GM15510 (cell line): ENCODE measurements around the gene BIVM.
A peak's percentile ranks its signal among the peaks of the same experiment; 100 is the strongest.

Experiments
- POLR2A ChIP-seq: IDR thresholded peaks from 3 replicates; pipeline ENCODE4 v1.6.1; 2011; ENCODE audit warnings: borderline replicate concordance; ENCODE audit not compliant: insufficient read length; ENCODE audit errors: extremely low read depth

BIVM gene

GRCh38 chr13:102814793-102815192 is 15.9 kb downstream of the BIVM start:
- TF ChIP-seq POLR2A: no peak

GRCh38 chr13:102815788-102816187 is 16.9 kb downstream of the BIVM start:
- TF ChIP-seq POLR2A: no peak

- no peak for TF ChIP-seq POLR2A
Observed at GRCh38 chr13:102816708-102817107, 17.8 kb downstream of the BIVM start.

- no peak for TF ChIP-seq POLR2A
Observed at GRCh38 chr13:102817241-102817640, 18.3 kb downstream of the BIVM start.

GRCh38 chr13:102817907-102818306 is 19.0 kb downstream of the BIVM start:
- TF ChIP-seq POLR2A: no peak

- TF ChIP-seq POLR2A: no peak
Observed at GRCh38 chr13:102825400-102825799, 26.5 kb downstream of the BIVM start.

- no peak for TF ChIP-seq POLR2A
Observed at GRCh38 chr13:102825921-102826706, 27.2 kb downstream of the BIVM start.

- no peak for TF ChIP-seq POLR2A
Observed at GRCh38 chr13:102830646-102831045, 31.7 kb downstream of the BIVM start.

GRCh38 chr13:102836471-102836870 is 37.6 kb downstream of the BIVM start:
- TF ChIP-seq POLR2A: no peak

GRCh38 chr13:102838273-102838672 is 39.4 kb downstream of the BIVM start:
- TF ChIP-seq POLR2A: no peak

- TF ChIP-seq POLR2A: no peak
Observed at GRCh38 chr13:102838982-102839381, 40.1 kb downstream of the BIVM start.

- TF ChIP-seq POLR2A: no peak
Observed at GRCh38 chr13:102839462-102839861, 40.5 kb downstream of the BIVM start.

- TF ChIP-seq POLR2A: no peak
Observed at GRCh38 chr13:102845289-102845629, 46.3 kb downstream of the BIVM start.

GRCh38 chr13:102845630-102846260 is 46.8 kb downstream of the BIVM start, which contains the start of gene ERCC5:
TSS of gene ERCC5 (plus strand) at chr13:102846032. CDS start at chr13:102846267, 235 bp downstream.
- TF ChIP-seq POLR2A: peak; percentile 81

GRCh38 chr13:102846261-102847015 is 47.5 kb downstream of the BIVM start:
- TF ChIP-seq POLR2A: no peak

GRCh38 chr13:102847272-102848234 is 48.6 kb downstream of the BIVM start:
- no peak for TF ChIP-seq POLR2A
